ENCODE results near the gene ABCA12. TPM values are rescaled to one million over a fixed set of nuclear protein-coding genes. Genes with fewer than 3 reads are reported as not detected.

Gene ABCA12
- total RNA-seq, 1 donor from 2014 or later: 0.17 TPM

DNA sequence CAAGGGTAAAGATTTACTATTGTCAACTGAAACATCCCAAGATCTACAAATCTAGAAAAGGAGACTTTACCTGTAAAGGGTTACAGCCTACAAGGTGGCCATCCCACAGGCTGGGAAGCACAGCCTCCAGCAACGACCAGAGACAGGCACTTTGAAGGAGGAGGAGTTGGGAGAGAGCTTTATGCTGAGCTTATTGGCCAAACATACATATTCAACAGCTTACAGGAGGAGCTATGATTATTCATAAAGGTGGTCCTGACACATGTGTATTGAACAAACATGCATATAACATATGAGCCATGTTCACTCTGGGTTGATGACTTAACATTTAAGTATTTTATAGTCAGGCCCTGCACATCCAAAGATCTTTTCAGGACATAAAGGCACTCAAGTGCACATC, 11.1 kb upstream of the ABCA12 start:
- H3K9me3 ChIP-seq (ENCODE audit: low read depth): no peaks in the 10 kb centered on the region
- TF ChIP-seq EZH2phosphoT487 (IDR thresholded peaks at IDR 0.05) (no peak), EZH2 (IDR thresholded peaks at IDR 0.05) (no peak)
- TF ChIP-seq, protein P1, sequence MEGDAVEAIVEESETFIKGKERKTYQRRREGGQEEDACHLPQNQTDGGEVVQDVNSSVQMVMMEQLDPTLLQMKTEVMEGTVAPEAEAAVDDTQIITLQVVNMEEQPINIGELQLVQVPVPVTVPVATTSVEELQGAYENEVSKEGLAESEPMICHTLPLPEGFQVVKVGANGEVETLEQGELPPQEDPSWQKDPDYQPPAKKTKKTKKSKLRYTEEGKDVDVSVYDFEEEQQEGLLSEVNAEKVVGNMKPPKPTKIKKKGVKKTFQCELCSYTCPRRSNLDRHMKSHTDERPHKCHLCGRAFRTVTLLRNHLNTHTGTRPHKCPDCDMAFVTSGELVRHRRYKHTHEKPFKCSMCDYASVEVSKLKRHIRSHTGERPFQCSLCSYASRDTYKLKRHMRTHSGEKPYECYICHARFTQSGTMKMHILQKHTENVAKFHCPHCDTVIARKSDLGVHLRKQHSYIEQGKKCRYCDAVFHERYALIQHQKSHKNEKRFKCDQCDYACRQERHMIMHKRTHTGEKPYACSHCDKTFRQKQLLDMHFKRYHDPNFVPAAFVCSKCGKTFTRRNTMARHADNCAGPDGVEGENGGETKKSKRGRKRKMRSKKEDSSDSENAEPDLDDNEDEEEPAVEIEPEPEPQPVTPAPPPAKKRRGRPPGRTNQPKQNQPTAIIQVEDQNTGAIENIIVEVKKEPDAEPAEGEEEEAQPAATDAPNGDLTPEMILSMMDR (IDR thresholded peaks at IDR 0.05): no peak
- H2AFZ ChIP-seq (replicated peaks): no peak overlapping the region
- DNase-seq (ENCODE audit: low spot score): no peak
- no peaks in the 10 kb centered on the region for H3K36me3 Mint-ChIP-seq
- no peak overlapping the region for H3K4me3 ChIP-seq
- H3K9me3 Mint-ChIP-seq: no peaks in the 10 kb centered on the region
- H3K4me2 ChIP-seq: no peak overlapping the region
- no peak overlapping the region for H3K4me3 Mint-ChIP-seq
- no peak overlapping the region for H3K9ac ChIP-seq
- H3K27ac Mint-ChIP-seq: no peak overlapping the region
- H3K4me1 ChIP-seq: no peaks in the 10 kb centered on the region
- no peaks in the 10 kb centered on the region for H3K27me3 ChIP-seq
- no peaks in the 10 kb centered on the region for H3K27me3 Mint-ChIP-seq (ENCODE audit: insufficient read depth, low read depth)
- H4K20me1 ChIP-seq (ENCODE audit: low read depth): no peaks in the 10 kb centered on the region
- no peaks in the 10 kb centered on the region for H3K79me2 ChIP-seq (ENCODE audit: low read depth)
- H3F3A ChIP-seq (ENCODE audit: low read depth): no peaks in the 10 kb centered on the region
- no peaks in the 10 kb centered on the region for H3K4me1 Mint-ChIP-seq
- no peaks in the 10 kb centered on the region for H3K36me3 ChIP-seq
- H3K27ac ChIP-seq: no peak overlapping the region

DNA sequence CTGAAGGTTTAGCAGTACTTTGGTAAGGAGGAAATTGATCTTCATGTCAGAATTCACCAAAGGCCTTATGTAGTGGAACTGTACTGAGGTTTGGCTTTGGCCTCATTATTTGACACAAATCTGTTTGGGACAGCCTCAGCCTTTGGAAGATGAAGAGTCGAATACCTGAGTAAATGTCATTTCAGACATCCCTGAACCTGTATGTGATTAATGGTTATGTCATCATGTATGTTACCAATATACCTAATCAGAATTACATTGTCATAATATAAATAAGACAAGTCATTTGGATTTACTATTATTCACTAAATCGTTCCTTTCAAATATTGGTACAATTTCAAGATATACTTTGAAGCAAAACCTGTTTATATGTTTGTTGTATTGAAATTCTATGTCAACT, 10.6 kb upstream of the ABCA12 start:
- Mint-ChIP-seq H3K27ac (no peak overlapping the region), H3K36me3 (no peaks in the 10 kb centered on the region), H3K4me3 (no peak overlapping the region), H3K4me1 (no peaks in the 10 kb centered on the region), H3K27me3 (ENCODE audit: insufficient read depth, low read depth) (no peaks in the 10 kb centered on the region), H3K9me3 (no peaks in the 10 kb centered on the region)
- TF ChIP-seq EZH2 (IDR thresholded peaks at IDR 0.05): no peak
- TF ChIP-seq, protein P1 (IDR thresholded peaks at IDR 0.05): no peak
- no peak for TF ChIP-seq EZH2phosphoT487 (IDR thresholded peaks at IDR 0.05)
- H3K9ac ChIP-seq: no peak overlapping the region
- H3K27ac ChIP-seq: no peak overlapping the region
- no peaks in the 10 kb centered on the region for H3K36me3 ChIP-seq
- no peaks in the 10 kb centered on the region for H3K79me2 ChIP-seq (ENCODE audit: low read depth)
- H3K4me1 ChIP-seq: no peaks in the 10 kb centered on the region
- H3K27me3 ChIP-seq: no peaks in the 10 kb centered on the region
- H3K4me2 ChIP-seq: no peak overlapping the region
- no peaks in the 10 kb centered on the region for H3K9me3 ChIP-seq (ENCODE audit: low read depth)
- no peak overlapping the region for H2AFZ ChIP-seq (replicated peaks)
- no peak overlapping the region for H3K4me3 ChIP-seq
- H3F3A ChIP-seq (ENCODE audit: low read depth): no peaks in the 10 kb centered on the region
- DNase-seq (ENCODE audit: low spot score): no peak
- H4K20me1 ChIP-seq (ENCODE audit: low read depth): no peaks in the 10 kb centered on the region

DNA sequence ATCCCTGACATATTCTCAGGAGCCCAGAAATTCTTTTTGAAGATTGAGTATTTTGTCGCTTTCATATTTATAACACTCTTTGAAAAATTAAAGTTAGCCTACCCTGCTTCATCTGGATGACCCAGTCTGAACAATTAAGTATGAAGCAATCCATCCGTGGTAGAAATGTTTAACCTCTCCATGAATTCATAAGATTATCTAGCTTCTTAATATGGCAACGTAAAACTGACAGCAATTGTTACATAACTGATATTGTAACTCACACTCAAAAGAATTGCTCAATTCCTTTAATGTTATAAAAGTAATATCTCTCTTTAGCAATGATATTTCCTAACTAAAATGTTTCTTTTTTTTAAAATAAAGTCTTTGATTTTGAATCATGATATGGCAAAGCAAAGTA, 7.2 kb upstream of the ABCA12 start:
- no peak for DNase-seq (ENCODE audit: low spot score)
- H3F3A ChIP-seq (ENCODE audit: low read depth): no peaks in the 10 kb centered on the region
- TF ChIP-seq, protein P1 (IDR thresholded peaks at IDR 0.05): no peak
- no peak for TF ChIP-seq EZH2 (IDR thresholded peaks at IDR 0.05)
- H3K36me3 ChIP-seq: no peaks in the 10 kb centered on the region
- no peaks in the 10 kb centered on the region for H3K27me3 ChIP-seq
- no peak overlapping the region for H2AFZ ChIP-seq (replicated peaks)
- H4K20me1 ChIP-seq (ENCODE audit: low read depth): no peaks in the 10 kb centered on the region
- H3K36me3 Mint-ChIP-seq: no peaks in the 10 kb centered on the region
- no peak overlapping the region for H3K27ac ChIP-seq
- H3K4me1 ChIP-seq: no peaks in the 10 kb centered on the region
- no peak overlapping the region for H3K9ac ChIP-seq
- H3K9me3 ChIP-seq (ENCODE audit: low read depth): no peaks in the 10 kb centered on the region
- no peaks in the 10 kb centered on the region for H3K9me3 Mint-ChIP-seq
- H3K4me3 Mint-ChIP-seq: no peak overlapping the region
- no peak overlapping the region for H3K4me2 ChIP-seq
- no peak overlapping the region for H3K27ac Mint-ChIP-seq
- H3K4me3 ChIP-seq: no peak overlapping the region
- H3K79me2 ChIP-seq (ENCODE audit: low read depth): no peaks in the 10 kb centered on the region
- no peaks in the 10 kb centered on the region for H3K4me1 Mint-ChIP-seq
- no peaks in the 10 kb centered on the region for H3K27me3 Mint-ChIP-seq (ENCODE audit: insufficient read depth, low read depth)
